Heart right ventricle (tissue), 16 donors: ENCODE data around the gene NIPAL3. TPM values are rescaled to one million over a fixed set of nuclear protein-coding genes. Genes with fewer than 3 reads are reported as not detected.

ENCODE experiments used
- ATAC-seq, 8 donors: fragments of 200-7000 bp; cut with Tn5 transposase; one replicate each; pipeline ENCODE4 v1.9.1; 2020; ENCODE audit warnings: mild to moderate bottlenecking in 8 of 8, moderate library complexity in 8 of 8, moderate number of reproducible peaks in 1 of 8
- DNase-seq, 2 donors: peaks; one replicate each; pipeline ENCODE4 v3.0.0-alpha.2; 2020
- H3K27ac ChIP-seq, 10 donors: fragments of 200-600 bp; sonication (generic) in 2 of 10; one replicate each; pipeline versions ENCODE4 v1.5.0 to v1.8.0; 2020 to 2022; ENCODE audit warnings: mild to moderate bottlenecking in 3 of 10
- H3K27me3 ChIP-seq, 7 donors: fragments of 200-600 bp; one replicate each; pipeline ENCODE4 v1.8.0; 2021 to 2022; ENCODE audit warnings: mild to moderate bottlenecking in 2 of 7
- H3K36me3 ChIP-seq, 9 donors: fragments of 200-600 bp; sonication (generic) in 1 of 9; one replicate each; pipeline versions ENCODE4 v1.5.0 to v1.8.0; 2020 to 2022; ENCODE audit warnings: mild to moderate bottlenecking in 2 of 9
- H3K4me1 ChIP-seq, 9 donors: fragments of 200-600 bp; sonication (generic) in 1 of 9; one replicate each; pipeline versions ENCODE4 v1.5.0 to v1.8.0; 2020 to 2022; ENCODE audit warnings: mild to moderate bottlenecking in 4 of 9
- H3K4me3 ChIP-seq, 10 donors: fragments of 200-600 bp; sonication (generic) in 2 of 10; one replicate each; pipeline versions ENCODE4 v1.5.0 to v1.8.0; 2020 to 2022; ENCODE audit warnings: mild to moderate bottlenecking in 7 of 10, moderate library complexity in 2 of 10
- H3K9me3 ChIP-seq, 11 donors: fragments of 200-600 bp in 10 of 11; sonication (generic) in 2 of 11; one replicate each; pipeline versions ENCODE4 v1.5.0 to v1.8.0; 2013 to 2022; ENCODE audit warnings: mild to moderate bottlenecking in 2 of 11, control low read depth in 1 of 11, moderate library complexity in 1 of 11
- CTCF ChIP-seq, 9 donors: fragments of 200-600 bp; sonication (generic) in 2 of 9; IDR thresholded peaks; one replicate each; pipeline versions ENCODE4 v1.5.0 to v1.8.0; 2021 to 2022; ENCODE audit warnings: antibody characterized with exemption in 9 of 9, mild to moderate bottlenecking in 5 of 9, moderate library complexity in 1 of 9
- WGBS, 2 donors: extraction: QIAGEN DNeasy Blood & Tissue Kit; methylation state at CpG; one replicate each; pipeline ENCODE4 v1.1.7; 2013; ENCODE audit warnings: inconsistent platforms in 1 of 2; 5-methylcytosine and 5-hydroxymethylcytosine counted together
- intact Hi-C, 10 donors: fragments of 100-400 bp; cut with DNase I; formaldehyde crosslinking; loops; one replicate each; pipeline versions ENCODE4 v1.11.1 to v1.14.2; 2022
- polyA plus RNA-seq, 2 donors: library from polyadenylated mRNA; stranded (reverse); fragments of 200-250 nt; gene quantifications; one replicate each; pipeline ENCODE4 v1.2.3, GENCODE V29; 2013
- total RNA-seq, 10 donors: library from RNA; stranded (reverse); fragmentation: NEBNext Ultra II Directional in 3 of 10; extraction: Animal tissue kit (Norgen Biotek cat#: 25700) in 3 of 10; gene quantifications; one replicate each; pipeline versions ENCODE4 v1.2.1 to v1.2.4, GENCODE V29; 2021 to 2023
- donor health status: Arrhythmogenic right ventricular cardiomyopathy.
- donor health status: ischemic (EF 13 %, LVEDD 7.1; RV severe dilation, severe dysfunction).
- donor health status: healthy with polysubstance abuse.
- donor health status: DM: no; HTN: yes; CAD: no.
- donor health status: DM: no; HTN: no; CAD: no.
- donor health status: ischemic (EF 25% LVEDD 6.9; RV normal size, moderate dysfunction).
- donor health status: ischemic (EF 25% LVEDD 5.7; RV mildly dilated, moderate dysfunction).
- donor health status: healthy.
- donor health status: DM: yes; HTN: yes; CAD: no.
- donor health status: Ischemic cardiomyopathy.
- donor health status: ischemic (EF 35%, LVEDD 5.7; RV mildly dilated, moderate dysfunction).
- donor health status: nonischemic (EF 11% LVEDD 7.7; RV severe dilation, severe dysfunction).
- donor health status: DM: yes; HTN: yes; CAD: no.
- donor health status: PGD.
- donor health status: ischemic (EF 29% LVEDD 5.4; RV normal size, mild dysfunction).
- donor health status: nonischemic (EF 23%, LVEDD 6.1; RV moderate dilation, normal function).

The NIPAL3 gene
- total and polyA plus RNA-seq, 12 donors: 5.3 to 44.9 (median 26.5) TPM

GRCh38 chr1:24415910-24416665, 486 bp downstream of the NIPAL3 start:
- TF ChIP-seq CTCF (IDR thresholded peaks at IDR 0.05): no peak
- no peaks in the 10 kb centered on the region for H3K9me3 ChIP-seq
- H3K4me3 ChIP-seq: peak overlapping the region; percentile 50 to 84 (median 74)
- 4 to 5% methylated on average over 35 of the region's 35 CpGs for WGBS, 2 donors
- peaks cover 7 to 51% (median 27%) of the 10 kb centered on the region in 9 donors for H3K4me1 ChIP-seq
- H3K27me3 ChIP-seq: no peaks in the 10 kb centered on the region
- ATAC-seq: peak in 7 of 8 donors; percentile 1 to 29 (median 4)
- peaks cover 0 to 20% (median 0%) of the 10 kb centered on the region in 9 donors for H3K36me3 ChIP-seq
- H3K27ac ChIP-seq: peak overlapping the region in 7 of 10 donors; percentile 3 to 75 (median 21)
- DNase-seq: peak in 1 of 2 donors; percentile 14
- intact Hi-C loops: loop anchor here in 8 of 10 donors (1.0 to 10.0 kb wide), 7 partner anchors 86 to 219 kb away; partner anchors contain the start of gene RCAN3 (in 5 of the 8)

GRCh38 chr1:24416666-24417391, 1.2 kb downstream of the NIPAL3 start:
- peaks cover 7 to 51% (median 27%) of the 10 kb centered on the region in 9 donors for H3K4me1 ChIP-seq
- DNase-seq: no peak
- H3K9me3 ChIP-seq: no peaks in the 10 kb centered on the region
- no peak for ATAC-seq
- no peak for TF ChIP-seq CTCF (IDR thresholded peaks at IDR 0.05)
- peaks cover 0 to 27% (median 0%) of the 10 kb centered on the region in 9 donors for H3K36me3 ChIP-seq
- H3K27ac ChIP-seq: peak overlapping the region in 1 of 10 donors; percentile 75
- intact Hi-C loops: loop anchor here in 8 of 10 donors (1.0 to 10.0 kb wide), 7 partner anchors 85 to 218 kb away; partner anchors contain the start of gene RCAN3 (in 5 of the 8)
- peak overlapping the region in 9 of 10 donors; percentile 50 to 82 (median 74) for H3K4me3 ChIP-seq
- WGBS, 2 donors: 77% methylated on average over 10 of the region's 10 CpGs
- H3K27me3 ChIP-seq: no peaks in the 10 kb centered on the region

- intact Hi-C loops: loop anchor here in 8 of 10 donors (2.0 to 10.0 kb wide), 6 partner anchors 85 to 217 kb away; partner anchors contain the start of gene RCAN3 (in 4 of the 8)
- H3K27ac ChIP-seq: no peak overlapping the region
- WGBS, 2 donors: 78 to 84% methylated on average over 1 of the region's 1 CpG
- TF ChIP-seq CTCF (IDR thresholded peaks at IDR 0.05): no peak
- ATAC-seq: no peak
- H3K9me3 ChIP-seq: no peaks in the 10 kb centered on the region
- peaks cover 7 to 47% (median 25%) of the 10 kb centered on the region in 9 donors for H3K4me1 ChIP-seq
- DNase-seq: no peak
- no peaks in the 10 kb centered on the region for H3K27me3 ChIP-seq
- H3K4me3 ChIP-seq: no peak overlapping the region
- H3K36me3 ChIP-seq: peaks cover 0 to 36% (median 0%) of the 10 kb centered on the region in 9 donors
These were observed 2.1 kb downstream of the NIPAL3 start for GRCh38 chr1:24417681-24418080.
